Tibial nerve (tissue), 4 donors: ENCODE data around the gene TTC39B. TPM values are rescaled to one million over a fixed set of nuclear protein-coding genes. Genes with fewer than 3 reads are reported as not detected.

Experiments
- DNase-seq, 2 donors: peaks; one replicate each; pipeline ENCODE4 v3.0.0-alpha.2; 2019; ENCODE audit warnings: low spot score in 2 of 2
- H3K27ac ChIP-seq, 4 donors: fragments of 200-600 bp; sonication (generic) in 3 of 4; one replicate each; pipeline ENCODE4 v1.5.1; 2017 to 2019; ENCODE audit warnings: mild to moderate bottlenecking in 1 of 4
- H3K27me3 ChIP-seq, 2 donors: fragments of 200-600 bp; sonication (generic) in 1 of 2; one replicate each; pipeline versions ENCODE4 v1.5.1 to v1.6.0; 2017 to 2019
- H3K36me3 ChIP-seq, 3 donors: fragments of 200-600 bp; sonication (generic); one replicate each; pipeline ENCODE4 v1.5.1; 2018 to 2019
- H3K4me1 ChIP-seq, 4 donors: fragments of 200-600 bp; sonication (generic) in 3 of 4; one replicate each; pipeline ENCODE4 v1.5.1; 2017 to 2019
- H3K4me3 ChIP-seq, 4 donors: fragments of 200-600 bp; sonication (generic) in 3 of 4; one replicate each; pipeline ENCODE4 v1.5.1; 2017 to 2019; ENCODE audit warnings: mild to moderate bottlenecking in 1 of 4, moderate library complexity in 1 of 4
- H3K9me3 ChIP-seq, 4 donors: fragments of 200-600 bp; sonication (generic) in 3 of 4; one replicate each; pipeline ENCODE4 v1.5.1; 2017 to 2019
- CTCF ChIP-seq, 5 experiments: fragments of 200-600 bp in 3 of 5; fragments of 450-650 bp in 2 of 5; sonication (generic) in 3 of 5; IDR thresholded peaks; one replicate each; pipeline ENCODE4 v1.5.1; 2016 to 2019; ENCODE audit warnings: antibody characterized with exemption in 5 of 5, mild to moderate bottlenecking in 3 of 5, moderate library complexity in 2 of 5
- EP300 ChIP-seq, 2 donors: sonication (generic); formaldehyde crosslinking; IDR thresholded peaks; one replicate each; pipeline ENCODE4 v1.6.1; 2017; ENCODE audit warnings: antibody characterized with exemption in 2 of 2, mild to moderate bottlenecking in 1 of 2
- POLR2A ChIP-seq, 2 donors: fragments of 450-650 bp; IDR thresholded peaks; one replicate each; pipeline ENCODE4 v1.6.1; 2017; ENCODE audit warnings: antibody characterized with exemption in 2 of 2, mild to moderate bottlenecking in 2 of 2, moderate library complexity in 2 of 2
- WGBS, 2 donors: methylation state at CpG; one replicate each; pipeline ENCODE4 v1.1.5; 2018; 5-methylcytosine and 5-hydroxymethylcytosine counted together
- total RNA-seq, 4 donors: library from RNA; depleted of rRNA; stranded (reverse); fragments of >200 nt; gene quantifications; one replicate each; pipeline ENCODE4 v1.1.0, GENCODE V29; 2016

Gene TTC39B
- total RNA-seq, 4 donors from 2014 or later = 5.4 to 8.8 (median 7.5) TPM

DNA sequence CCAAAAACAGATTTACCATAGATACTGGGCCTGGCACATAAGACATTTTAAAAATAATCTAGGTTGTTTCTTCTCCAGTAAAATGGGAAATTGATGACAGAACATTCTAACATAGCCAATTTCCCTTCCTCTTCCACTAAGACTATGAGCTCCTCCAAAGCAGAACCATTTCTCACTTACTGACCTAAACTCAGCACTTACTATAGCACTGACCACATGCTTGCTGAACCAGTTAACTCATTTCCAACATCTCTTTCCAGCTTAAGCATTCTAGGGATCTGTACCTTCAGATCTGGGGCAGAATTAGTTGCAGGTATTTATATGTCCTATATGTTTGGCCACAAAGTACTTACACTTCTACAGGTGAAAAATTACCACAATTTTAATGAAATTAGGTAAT lies 58.9 kb downstream of the TTC39B start:
- DNase-seq = no peak
- H3K36me3 ChIP-seq = no peaks in the 10 kb centered on the region
- H3K4me1 ChIP-seq = peaks cover 0 to 19% (median 0%) of the 10 kb centered on the region in 4 donors
- H3K27ac ChIP-seq = no peak overlapping the region
- H3K9me3 ChIP-seq = no peaks in the 10 kb centered on the region
- no peaks in the 10 kb centered on the region for H3K27me3 ChIP-seq
- no peak overlapping the region for H3K4me3 ChIP-seq
- no peak for TF ChIP-seq POLR2A (IDR thresholded peaks at IDR 0.05)
- TF ChIP-seq EP300 (IDR thresholded peaks at IDR 0.05) = no peak
- no peak for TF ChIP-seq CTCF (IDR thresholded peaks at IDR 0.05)

DNA sequence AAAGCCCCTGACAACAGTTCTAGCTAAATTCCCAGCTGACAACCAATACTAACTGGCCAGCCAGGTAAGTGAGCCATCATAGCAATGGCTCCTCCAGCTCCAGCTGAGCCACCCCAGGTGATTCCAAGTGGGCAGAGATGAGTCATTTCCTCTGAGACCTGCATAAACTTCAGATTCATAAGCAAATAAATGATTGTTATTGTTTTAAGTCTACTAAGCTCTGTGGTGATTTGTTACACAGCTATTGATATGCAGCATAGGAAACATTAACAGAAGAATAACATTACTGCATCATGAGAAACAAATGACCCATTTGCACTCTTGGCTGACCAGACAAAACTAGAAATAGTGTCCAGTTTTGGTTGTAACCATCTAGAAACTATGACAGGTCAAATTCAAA lies 60.3 kb downstream of the TTC39B start:
- Histone ChIP-seq H3K4me3 (no peak overlapping the region), H3K9me3 (no peaks in the 10 kb centered on the region), H3K27ac (no peak overlapping the region), H3K4me1 (peaks cover 0 to 22% (median 0%) of the 10 kb centered on the region in 4 donors), H3K27me3 (no peaks in the 10 kb centered on the region), H3K36me3 (no peaks in the 10 kb centered on the region)
- no peak for TF ChIP-seq EP300 (IDR thresholded peaks at IDR 0.05)
- TF ChIP-seq CTCF (IDR thresholded peaks at IDR 0.05) = no peak
- no peak for TF ChIP-seq POLR2A (IDR thresholded peaks at IDR 0.05)
- no peak for DNase-seq

- no peak overlapping the region for H3K4me3 ChIP-seq
- H3K27ac ChIP-seq = no peak overlapping the region
- peaks cover 0 to 22% (median 0%) of the 10 kb centered on the region in 4 donors for H3K4me1 ChIP-seq
- no peaks in the 10 kb centered on the region for H3K27me3 ChIP-seq
- TF ChIP-seq POLR2A (IDR thresholded peaks at IDR 0.05) (no peak), EP300 (IDR thresholded peaks at IDR 0.05) (no peak), CTCF (IDR thresholded peaks at IDR 0.05) (no peak)
- no peaks in the 10 kb centered on the region for H3K9me3 ChIP-seq
- no peak for DNase-seq
- H3K36me3 ChIP-seq = no peaks in the 10 kb centered on the region
- WGBS, 2 donors = 70 to 72% methylated on average over 1 of the region's 1 CpG
Observed at GRCh38 chr9:15246243-15246642, 60.8 kb downstream of the TTC39B start.

DNA sequence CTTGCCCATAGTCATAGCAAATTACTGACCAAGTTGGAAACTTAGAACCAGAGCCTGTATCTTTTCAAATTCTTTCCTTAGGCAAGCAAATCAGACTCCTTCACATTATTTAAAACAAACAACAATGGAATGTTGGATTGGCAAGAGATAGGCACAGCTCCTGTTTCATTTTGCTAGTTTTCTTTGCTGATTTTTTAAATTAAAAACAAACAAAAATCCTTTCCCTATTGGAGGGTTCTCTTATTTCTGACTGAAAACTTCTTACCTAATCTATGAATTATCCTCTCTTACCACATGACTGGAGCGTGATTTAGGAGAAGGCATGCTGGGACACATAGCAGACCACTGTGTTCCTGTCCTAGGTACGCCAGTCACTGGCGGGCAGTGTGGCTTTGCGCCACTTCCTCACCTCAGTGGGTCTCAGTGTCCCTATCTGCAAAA lies 63.0 kb downstream of the TTC39B start:
- TF ChIP-seq POLR2A (IDR thresholded peaks at IDR 0.05) (no peak), CTCF (IDR thresholded peaks at IDR 0.05) (no peak), EP300 (IDR thresholded peaks at IDR 0.05) (no peak)
- H3K4me3 ChIP-seq = no peak overlapping the region
- H3K27ac ChIP-seq = peak overlapping the region in 1 of 4 donors; percentile 2
- peaks cover 0 to 32% (median 0%) of the 10 kb centered on the region in 4 donors for H3K4me1 ChIP-seq
- no peak for DNase-seq
- no peaks in the 10 kb centered on the region for H3K36me3 ChIP-seq
- H3K27me3 ChIP-seq = no peaks in the 10 kb centered on the region
- H3K9me3 ChIP-seq = no peaks in the 10 kb centered on the region
- 81 to 94% methylated on average over 4 of the region's 4 CpGs for WGBS, 2 donors

DNA sequence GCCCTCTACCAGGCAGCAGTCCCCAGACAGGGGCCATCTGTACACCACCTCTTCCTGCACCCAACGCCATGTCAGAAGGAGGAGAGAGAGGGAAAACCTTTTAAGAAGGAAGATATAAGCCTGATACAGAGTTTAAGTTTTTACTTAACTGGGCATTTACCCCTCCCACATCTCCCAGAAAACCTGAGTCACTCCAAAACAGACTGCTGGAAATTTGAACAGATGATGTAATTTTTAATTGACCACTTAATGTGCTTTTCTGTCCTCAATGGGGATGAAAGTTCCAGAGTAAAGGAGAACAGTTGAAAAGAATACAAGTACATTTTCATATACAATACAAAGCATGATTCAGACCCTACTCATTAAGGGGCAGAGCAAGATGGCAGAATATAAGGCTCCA lies 63.9 kb downstream of the TTC39B start:
- Histone ChIP-seq H3K4me3 (no peak overlapping the region), H3K27ac (no peak overlapping the region), H3K4me1 (peaks cover 0 to 32% (median 0%) of the 10 kb centered on the region in 4 donors), H3K36me3 (no peaks in the 10 kb centered on the region), H3K27me3 (no peaks in the 10 kb centered on the region), H3K9me3 (peaks cover 0 to 2% (median 0%) of the 10 kb centered on the region in 4 donors)
- WGBS, 2 donors = 94 to 100% methylated on average over 1 of the region's 1 CpG
- TF ChIP-seq CTCF (IDR thresholded peaks at IDR 0.05) (no peak), POLR2A (IDR thresholded peaks at IDR 0.05) (no peak), EP300 (IDR thresholded peaks at IDR 0.05) (no peak)
- DNase-seq = no peak
